Measurements from ENCODE around the gene ETV3. TPM values are rescaled to one million over a fixed set of nuclear protein-coding genes. Genes with fewer than 3 reads are reported as not detected.
"Not testable (repeated sequence)": the region's sequence is repeated elsewhere in the genome, so short reads cannot be mapped to it uniquely, and the experiment has no call there.

The ETV3 gene
- 50.6 and 53.4 TPM in 2 replicates for total RNA-seq

DNA sequence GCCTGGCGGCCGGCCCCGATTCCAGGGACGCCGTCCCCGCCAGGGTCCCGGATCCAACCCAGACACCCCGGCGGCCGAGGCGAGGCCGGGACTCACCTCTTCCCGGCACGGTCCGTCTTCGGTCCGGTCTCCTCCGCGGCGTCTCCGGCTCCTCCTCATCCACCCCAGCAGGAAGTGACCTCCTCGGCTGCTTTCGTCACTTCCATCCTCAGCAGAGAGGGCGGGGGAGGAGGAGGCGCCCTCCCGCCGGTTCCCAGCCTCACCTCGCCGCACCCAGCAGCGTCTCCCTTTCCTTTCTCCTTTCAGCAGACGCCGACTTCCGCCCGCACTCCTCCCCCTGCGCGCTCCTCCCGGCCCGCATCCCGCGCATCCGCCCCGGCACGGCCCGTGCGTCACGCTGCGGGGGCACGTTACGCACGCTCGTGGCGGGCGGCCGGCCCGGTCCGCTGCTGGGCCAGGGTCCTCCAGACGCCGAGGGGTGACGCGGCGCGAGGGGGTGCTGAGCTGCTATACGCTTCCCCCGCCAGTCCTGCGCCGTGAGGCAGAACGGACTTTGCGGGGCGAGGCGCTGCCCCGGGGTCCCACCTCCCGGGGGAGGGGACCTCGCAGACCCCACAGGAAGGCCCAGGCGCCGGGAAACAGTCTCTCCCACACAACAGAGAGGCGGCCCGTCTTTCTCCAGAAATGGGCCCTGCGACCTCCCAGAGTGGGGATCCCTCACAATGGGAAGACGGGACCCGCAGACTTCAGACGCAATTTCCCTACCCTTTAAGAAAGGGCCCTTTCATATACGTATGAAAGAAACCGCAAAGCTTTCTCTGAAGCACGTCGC, at the start of gene ETV3:
Gene ETV3, minus strand, starts transcription at position 176 of the 832 bp plus-strand sequence. CDS start 2,043 bp downstream, outside the sequence.
- intact Hi-C loops (cut with micrococcal nuclease): loop anchor here (1.0 to 10.0 kb wide), 4 partner anchors 46 to 1876 kb away; partner anchors contain the start of genes MEF2D and SH2D2A

DNA sequence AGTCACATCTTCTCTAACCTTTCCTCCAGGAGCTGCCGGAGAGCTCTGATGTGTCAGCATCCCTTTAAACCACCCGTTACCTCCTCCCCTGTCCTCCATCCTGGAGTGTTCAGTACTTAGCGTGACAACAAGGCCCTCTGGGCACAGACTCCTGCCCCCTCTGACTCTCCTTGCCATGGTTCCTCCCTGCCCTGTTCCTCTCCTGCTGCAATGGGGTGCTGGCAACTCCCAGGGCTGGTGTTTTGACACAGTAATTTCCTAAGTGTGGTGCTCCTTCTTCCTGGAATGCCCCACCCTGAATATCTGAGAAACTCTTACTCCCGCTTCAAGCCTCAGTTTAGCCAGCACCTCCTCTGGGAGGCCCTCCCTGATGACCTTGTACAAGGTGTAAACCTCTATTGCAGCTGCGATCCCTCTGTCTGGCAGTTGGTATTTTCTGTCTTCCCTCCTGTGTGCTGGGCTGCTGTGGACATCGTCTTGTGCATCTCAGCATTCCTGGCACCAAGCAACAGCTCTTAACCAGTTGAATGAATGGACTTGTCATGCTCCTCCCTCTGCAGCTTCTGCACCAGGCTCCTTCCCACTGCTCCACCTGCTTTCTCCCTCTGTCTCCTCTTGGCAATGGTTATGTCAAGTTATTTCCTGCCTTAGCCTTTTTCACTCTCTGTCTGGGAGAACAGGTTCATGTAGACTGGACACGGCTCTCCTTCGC, 48.2 kb upstream of the ETV3 start:
- intact Hi-C loops (cut with micrococcal nuclease): no loop called here

DNA sequence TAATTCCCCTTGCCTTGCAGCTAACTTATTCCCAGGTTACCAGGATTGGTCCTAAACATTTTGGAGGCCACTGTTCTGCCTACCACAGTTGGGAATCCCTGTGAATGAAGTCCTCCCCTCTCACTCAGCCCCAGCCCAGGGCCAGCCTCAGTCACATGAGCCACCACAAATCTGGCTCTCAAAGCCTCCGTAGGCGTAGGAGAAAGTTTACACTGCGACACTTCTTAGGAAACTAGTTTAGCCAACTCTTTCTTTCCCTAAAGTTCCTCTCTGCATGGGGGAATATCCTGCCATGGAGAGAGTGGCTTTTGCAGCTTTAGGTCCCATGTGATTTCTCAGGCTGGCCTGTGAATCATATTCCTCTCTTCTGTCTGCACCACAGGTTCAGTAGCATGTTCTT, 45.7 kb upstream of the ETV3 start:
- intact Hi-C loops (cut with micrococcal nuclease): no loop called here

DNA sequence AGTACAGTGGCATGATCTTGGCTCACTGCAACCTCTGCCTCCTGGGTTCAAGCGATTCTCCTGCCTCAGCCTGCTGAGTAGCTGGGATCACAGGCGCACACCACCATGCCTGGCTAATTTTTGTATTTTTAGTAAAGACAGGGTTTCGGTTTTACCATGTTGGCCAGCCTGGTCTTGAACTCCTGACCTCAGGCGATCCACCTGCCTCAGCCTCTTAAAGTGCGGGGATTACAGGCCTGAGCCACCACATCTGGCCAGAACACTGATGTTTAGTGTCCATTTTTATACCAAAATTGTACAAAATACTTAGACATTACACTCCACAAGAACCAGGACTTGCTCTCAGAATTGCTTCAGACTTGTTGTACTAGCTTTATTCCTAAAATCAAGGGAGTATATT, 44.2 kb upstream of the ETV3 start:
- intact Hi-C loops (cut with micrococcal nuclease): not testable (repeated sequence)

DNA sequence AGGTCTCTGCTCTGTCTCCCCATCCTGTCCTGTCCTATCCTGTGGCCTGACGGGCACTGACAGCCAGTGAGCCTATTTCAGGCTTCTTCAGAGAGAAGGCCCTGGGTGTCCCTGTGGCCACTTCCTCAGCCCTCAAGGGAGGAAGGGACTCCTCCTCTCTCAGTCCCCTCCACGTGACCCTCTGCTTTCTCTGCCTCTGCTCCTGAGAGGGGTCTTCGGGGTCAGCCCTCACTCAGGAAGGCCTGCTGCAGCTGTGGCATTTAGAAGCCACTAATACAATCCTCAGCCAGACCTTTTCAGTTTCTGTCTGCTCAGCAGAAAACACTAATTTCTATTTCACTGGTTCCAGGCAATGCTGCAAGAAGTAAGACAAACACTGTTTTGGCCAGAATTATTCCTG, 43.6 kb upstream of the ETV3 start:
- intact Hi-C loops (cut with micrococcal nuclease): no loop called here

DNA sequence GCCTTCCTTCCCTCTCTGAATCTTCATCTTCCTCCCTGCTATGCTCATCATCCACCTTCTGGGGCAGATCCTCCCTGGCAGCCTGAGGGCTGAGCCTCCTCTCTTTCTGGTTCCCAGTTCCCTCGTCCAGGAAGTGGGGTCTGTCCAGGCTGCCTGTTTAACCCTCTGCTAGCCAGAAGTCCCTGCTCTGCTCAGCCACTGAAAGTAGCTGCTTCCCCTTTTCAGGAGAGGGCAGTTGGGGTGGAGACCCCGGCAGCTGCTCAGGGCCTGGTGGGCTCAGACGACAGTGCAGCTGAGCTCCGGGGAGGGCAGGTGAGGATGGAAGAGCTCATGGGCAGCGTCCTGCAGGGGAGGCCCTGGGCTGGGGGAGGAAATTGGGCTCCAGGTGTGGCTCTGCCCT, 43.1 kb upstream of the ETV3 start:
- intact Hi-C loops (cut with micrococcal nuclease): no loop called here

DNA sequence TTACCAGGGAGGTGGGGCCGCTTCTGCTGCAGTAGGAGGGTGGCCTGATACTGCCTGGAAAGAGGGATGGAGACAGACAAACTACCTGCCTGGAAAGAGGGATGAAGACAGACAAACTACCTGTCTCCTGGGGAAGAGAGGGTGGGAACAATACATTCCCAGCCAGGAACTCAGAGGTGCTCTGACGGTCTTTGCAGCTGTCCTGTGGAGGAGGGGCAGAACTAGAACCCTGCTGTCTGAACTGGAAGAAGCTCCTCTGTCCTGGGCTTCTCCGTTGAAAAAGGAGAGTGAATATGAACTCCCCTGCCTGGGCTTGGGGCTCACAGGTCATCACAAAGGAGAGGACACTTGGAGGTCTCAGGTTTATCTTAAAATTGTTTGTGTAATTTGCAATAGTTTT, 40.3 kb upstream of the ETV3 start:
- intact Hi-C loops (cut with micrococcal nuclease): no loop called here

DNA sequence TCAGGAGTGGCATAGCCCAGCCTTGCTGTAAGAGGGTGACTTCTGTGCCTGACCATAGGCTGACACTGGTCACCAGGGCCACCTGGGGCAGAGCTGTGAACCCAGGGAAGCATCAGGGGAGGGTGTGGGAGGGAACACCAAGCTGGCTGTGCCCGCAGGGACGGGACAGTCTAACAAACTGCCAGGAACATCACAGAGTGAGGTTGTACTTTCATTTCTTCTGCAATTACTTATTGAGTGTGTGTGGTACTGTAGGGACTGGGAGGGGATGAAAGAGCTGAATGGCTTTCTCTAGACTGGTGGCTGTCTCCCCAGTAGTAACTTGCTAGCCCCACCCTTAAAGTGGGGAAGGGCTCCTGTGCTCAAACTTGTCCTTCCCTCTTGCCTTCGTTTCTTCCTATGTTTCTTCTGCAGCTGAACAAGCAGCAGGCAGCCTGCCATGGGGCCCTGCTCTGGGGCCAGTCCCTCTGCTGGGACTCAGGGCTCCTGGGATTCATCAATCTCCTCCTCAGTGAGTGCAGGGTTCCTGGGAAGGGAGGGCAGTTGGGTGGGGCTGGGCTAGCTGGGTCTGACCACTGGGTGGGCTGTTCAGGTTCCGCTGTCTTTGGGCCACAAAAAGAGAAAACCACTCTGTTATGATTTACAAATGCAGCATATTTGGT, 39.7 kb upstream of the ETV3 start:
- intact Hi-C loops (cut with micrococcal nuclease): no loop called here

DNA sequence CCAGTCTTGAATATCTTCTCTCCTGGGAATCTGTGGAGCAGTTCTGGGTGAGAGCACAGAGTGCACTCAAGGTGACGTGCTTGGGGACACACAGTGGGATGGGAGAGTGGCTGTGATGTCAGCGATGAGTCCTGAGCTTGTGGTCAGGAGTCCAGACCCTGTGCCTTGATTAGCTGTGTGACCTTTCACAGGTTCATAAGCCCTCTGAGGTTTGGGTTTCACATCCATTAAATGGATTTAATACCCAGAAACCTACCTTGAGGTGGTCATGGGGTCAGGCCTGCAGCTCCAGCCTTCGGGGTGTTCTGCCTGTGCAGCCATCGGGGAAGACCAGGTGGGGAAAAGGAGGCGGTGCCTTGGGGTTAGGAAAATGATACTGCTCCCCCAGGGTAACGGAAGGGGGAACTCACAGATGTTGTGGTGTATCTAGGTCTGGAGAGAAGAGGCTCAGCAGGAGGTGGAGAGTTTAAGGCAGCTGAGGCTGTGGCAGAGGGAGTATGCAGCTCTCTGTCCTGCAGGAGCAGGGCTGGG, 38.5 kb upstream of the ETV3 start:
- intact Hi-C loops (cut with micrococcal nuclease): no loop called here

DNA sequence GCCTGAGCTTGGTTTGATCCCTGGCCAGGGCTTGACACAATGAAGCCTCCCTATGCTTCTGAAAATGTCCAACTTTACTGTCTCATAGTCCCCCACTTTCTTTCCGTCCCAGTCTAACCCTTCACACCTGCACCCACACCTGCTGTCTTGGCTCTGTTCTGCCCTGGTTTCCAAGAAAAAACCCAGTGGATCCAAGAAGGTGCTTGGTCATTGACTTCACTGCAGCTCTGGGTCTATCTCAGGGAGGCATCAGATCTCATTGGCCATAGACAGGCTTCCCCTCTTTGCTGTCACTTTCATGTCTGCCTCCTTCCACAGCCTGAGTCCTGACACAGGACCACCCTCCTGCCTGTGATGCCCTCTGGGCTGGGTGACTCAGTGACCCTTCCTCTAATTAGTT, 37.8 kb upstream of the ETV3 start:
- intact Hi-C loops (cut with micrococcal nuclease): no loop called here

DNA sequence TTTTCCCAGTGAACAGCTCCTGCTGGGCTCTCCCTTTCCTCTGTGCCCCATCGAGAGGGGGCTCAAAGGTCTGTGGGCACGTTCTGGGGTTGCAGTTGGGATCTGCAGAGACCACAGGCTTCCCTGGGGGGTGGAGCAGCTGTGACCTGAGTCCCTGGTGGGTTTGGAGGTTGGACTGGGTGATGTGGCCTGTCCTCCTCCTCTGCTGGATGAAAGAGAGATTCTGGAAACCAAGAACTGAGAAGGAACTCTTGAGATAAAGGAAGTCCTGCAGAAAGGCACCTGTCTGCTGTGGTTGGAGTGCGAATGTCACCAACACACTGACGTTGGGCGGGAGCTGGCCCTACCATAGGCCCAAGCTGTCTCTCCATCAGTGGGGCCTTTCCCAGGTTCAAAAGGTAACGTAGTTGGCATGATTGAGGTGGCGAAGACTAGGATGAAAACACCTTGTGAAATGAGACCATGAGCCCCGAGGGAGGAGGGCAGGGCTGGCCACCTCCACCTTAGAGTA, 35.8 kb upstream of the ETV3 start:
- intact Hi-C loops (cut with micrococcal nuclease): no loop called here

DNA sequence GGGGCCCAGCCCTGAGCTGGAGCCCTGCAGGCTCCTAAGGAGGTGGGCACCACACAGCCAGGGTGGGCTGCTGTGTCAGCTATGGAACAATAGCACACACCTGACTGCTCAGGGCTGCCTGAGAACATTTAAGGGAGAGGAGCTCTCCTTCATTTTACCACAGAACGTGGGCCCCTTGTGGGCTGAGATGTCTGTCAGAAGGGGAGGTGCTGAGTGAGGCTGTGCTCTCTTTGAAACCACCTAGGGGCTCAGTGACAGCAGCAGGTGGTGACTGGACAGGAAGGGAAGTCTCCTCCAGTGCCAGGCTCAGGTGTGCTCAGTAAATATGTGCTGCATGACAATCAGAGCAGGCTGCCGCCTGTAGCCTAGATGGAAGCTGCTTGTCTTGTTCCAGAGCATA, 35.0 kb upstream of the ETV3 start:
- intact Hi-C loops (cut with micrococcal nuclease): not testable (repeated sequence)

DNA sequence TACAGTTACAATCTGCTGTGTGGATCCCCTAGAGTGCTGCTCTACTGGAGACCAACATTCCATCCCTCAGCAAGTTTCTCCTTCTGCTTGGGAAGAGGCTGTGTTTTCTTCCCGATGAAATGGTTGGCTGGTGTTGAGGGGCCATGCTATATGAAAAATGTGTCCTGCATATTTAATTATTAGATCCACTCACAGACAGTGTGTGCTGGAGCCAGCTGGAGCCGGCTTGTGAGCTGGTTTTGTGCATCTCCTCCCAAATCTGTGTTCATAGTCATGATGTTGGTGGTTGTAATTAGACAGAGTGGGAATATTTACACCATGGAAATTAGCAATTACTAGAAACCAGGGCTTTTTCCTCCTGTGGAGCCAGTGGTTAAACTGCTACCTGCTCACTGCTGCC, 34.4 kb upstream of the ETV3 start:
- intact Hi-C loops (cut with micrococcal nuclease): not testable (repeated sequence)

DNA sequence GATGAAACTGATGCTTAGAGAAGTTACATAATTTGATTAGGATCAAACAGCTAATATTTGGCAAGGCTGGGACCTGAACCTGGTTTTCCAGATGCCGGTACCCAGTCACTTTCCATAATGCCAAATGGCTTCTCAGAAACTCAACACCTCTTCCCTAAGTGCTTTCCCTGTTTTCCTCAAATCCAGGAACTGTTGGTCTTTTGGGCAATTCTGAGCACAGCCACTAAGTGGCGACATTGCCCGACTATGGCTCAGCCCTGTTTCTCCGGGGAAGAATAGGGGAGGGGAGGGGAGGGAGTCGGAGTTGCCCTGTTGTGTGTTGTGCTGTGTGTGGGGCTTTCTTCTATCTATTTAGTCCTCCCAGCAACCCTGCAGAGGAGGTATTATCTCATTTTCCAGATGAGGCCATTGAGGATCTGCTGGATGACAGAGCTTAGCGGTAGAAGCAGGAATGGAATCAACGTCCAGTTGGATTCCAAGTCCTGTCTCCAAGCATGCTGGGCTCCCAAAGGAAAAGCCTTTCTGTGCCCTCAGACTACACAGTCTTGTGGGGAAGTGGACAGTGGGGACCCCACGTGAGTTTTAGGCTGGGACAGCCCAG, 33.8 kb upstream of the ETV3 start:
- intact Hi-C loops (cut with micrococcal nuclease): not testable (repeated sequence)

DNA sequence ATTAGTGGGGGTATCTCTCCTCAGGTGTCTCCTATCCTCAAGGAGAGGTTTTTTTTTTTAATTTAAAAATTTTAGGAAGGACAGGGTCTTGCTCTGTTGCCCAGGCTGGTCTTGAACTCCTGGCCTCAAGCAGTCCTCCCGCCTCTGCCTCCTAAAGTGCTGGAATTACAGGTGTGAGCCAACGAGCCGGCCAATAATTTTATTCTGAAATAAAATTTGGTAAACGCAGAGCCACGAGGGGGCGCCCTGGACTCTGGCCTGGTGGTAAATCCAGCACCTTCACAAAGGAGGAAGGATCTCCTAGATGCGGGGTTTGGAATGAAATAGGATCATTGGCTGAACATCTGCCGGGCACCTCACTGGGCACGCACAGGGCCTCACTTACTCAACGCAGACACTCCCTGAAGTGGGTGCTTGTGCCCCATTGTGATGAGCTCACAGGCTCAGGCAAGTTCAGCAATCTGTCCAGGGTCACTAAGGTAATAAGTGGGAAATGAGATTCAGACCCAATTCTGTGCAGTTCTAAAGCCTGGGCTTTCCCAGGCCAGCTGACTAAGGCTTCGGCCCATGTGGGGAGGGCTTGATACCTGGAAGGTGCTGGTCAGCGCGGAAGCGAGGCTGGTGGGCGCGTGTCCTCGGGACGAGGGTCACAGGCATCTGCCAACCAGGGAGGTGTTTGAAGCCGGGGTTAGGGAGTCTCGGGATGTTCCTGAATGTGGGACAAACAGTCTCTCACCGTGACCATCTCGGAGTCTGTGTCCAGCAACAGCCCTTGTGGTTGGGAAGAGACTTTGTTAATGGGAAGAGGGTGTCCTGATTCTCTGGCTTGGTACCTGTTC, 32.7 kb upstream of the ETV3 start:
- intact Hi-C loops (cut with micrococcal nuclease): no loop called here

DNA sequence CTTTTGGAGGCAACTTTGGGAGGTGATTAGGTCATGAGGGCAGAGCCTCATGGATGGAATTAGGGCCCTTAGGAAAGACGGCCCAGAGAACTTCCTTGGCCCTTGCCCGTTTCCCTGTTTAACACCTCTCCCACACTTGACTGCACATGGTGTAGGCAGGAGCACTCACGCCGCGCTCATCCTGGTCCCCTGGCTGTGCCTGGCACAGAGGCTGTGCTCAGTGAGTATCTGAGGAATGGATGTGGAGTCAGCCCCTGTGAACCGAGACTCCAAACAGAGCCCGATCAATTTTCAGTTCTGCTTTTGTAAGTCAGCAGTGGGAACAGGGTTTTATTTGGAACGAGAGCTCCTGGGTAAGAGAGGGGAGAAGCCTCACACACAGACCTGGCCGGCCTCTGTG, 29.8 kb upstream of the ETV3 start:
- intact Hi-C loops (cut with micrococcal nuclease): no loop called here

DNA sequence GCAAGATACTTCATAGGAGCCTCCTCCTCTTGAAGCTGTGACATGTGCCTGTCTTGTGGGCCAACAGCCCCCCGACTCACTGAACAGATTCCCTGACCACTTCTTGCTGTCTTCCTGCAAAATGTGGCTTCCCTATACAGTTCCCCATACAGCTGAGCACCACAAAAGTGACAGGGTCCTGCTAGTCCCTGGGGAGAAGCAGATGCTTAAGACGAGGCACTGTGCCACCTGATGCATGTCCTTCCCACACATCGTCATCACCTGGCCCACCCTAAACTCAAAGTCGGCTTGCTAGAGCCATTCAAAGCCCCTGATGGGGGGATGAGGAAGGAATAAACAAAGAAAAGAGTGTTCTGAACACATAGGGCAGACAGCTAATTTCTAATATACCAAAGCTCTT, 29.2 kb upstream of the ETV3 start:
- intact Hi-C loops (cut with micrococcal nuclease): no loop called here

DNA sequence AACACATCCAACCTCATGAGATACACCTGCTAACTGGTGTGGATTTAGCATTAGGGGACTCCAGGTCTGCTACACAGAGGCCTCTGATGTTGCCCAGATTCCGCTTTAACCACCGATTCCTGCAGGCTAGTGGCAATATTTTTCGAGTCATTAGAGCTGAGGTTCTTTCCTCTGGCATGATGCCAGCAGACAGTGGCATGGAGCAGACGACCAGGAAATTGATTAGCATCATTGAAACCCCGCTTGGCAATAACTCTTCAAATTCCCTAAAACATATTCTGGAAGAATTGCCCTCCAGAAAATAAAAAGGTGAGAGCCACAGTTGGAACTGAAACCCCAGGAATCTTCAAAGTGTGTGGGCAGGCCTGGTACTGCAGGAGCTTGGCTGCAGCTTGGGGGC, 28.4 kb upstream of the ETV3 start:
- intact Hi-C loops (cut with micrococcal nuclease): no loop called here

DNA sequence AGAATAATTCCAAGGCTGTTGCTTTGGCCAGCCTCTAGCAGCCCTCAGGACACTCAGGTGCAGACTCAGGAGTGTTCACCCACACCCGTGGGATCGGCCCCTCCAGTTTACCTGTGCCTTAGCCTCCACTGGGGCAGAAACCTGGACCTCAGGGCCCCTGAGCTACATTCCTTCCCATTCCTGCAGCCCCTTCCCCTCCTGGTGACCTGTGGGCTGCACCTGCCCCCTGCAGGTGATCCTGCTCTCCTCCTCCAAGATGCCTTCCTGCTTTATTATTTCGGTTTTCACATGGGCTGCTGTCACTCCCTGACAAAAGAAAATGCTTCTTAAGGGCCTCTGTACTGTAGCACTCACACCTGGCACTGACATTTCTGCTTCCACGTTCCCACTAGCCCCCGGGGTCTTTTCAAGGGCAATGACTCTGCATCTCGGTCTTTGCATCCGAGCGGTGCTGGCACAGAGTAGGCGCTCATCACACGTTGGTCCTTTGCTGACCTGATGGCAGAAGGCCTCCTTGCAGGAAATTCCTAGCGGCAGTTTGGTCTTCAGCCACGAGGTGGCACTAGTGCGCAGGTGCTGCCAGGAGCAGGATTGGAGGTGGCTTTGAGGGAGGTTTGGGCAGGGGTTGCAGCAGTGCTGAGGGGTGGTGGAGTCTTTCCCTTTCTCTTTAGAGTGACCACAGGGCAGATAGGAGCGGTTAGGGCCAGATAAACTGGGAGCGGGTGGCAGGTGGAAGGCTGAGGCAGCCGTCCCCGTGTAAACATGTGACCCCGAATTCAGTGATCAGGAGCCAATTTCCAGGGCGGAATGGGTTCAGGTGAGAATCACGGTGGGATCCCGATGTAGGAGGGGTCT, 25.3 kb upstream of the ETV3 start:
- intact Hi-C loops (cut with micrococcal nuclease): no loop called here
